Hepatocyte (in vitro differentiated cells): ENCODE results near the gene SPATA20. TPM values are rescaled to one million over a fixed set of nuclear protein-coding genes. Genes with fewer than 3 reads are reported as not detected.

Source experiments
- DNase-seq: peaks from one replicate; pipeline ENCODE4 v3.0.0-alpha.2; 2016; ENCODE audit warnings: low spot score
- H2AFZ ChIP-seq: fragments of 200-600 bp; sonication (generic); 2 replicates; pipeline ENCODE4 v1.6.0; 2016; ENCODE audit warnings: antibody characterized with exemption, mild to moderate bottlenecking
- H3K27ac ChIP-seq: fragments of 200-600 bp; sonication (generic); 2 replicates; pipeline ENCODE4 v1.5.1; 2016; ENCODE audit warnings: mild to moderate bottlenecking
- H3K27me3 ChIP-seq: fragments of 200-600 bp; sonication (generic); 2 replicates; pipeline ENCODE4 v1.6.1; 2016
- H3K36me3 ChIP-seq: fragments of 200-600 bp; sonication (generic); replicated peaks from 2 replicates; pipeline ENCODE4 v1.5.1; 2016; ENCODE audit warnings: low read depth; ENCODE audit not compliant: insufficient read depth
- H3K4me1 ChIP-seq: fragments of 200-600 bp; sonication (generic); 2 replicates; pipeline ENCODE4 v1.5.1; 2016; ENCODE audit warnings: mild to moderate bottlenecking, moderate library complexity; ENCODE audit not compliant: insufficient read depth
- H3K4me2 ChIP-seq: fragments of 200-600 bp; sonication (generic); 2 replicates; pipeline ENCODE4 v1.6.0; 2016
- H3K4me3 ChIP-seq: fragments of 200-600 bp; sonication (generic); 2 replicates; pipeline ENCODE4 v1.5.1; 2016; ENCODE audit warnings: mild to moderate bottlenecking
- H3K79me2 ChIP-seq: fragments of 200-600 bp; sonication (generic); 2 replicates; pipeline ENCODE4 v1.6.0; 2017; ENCODE audit warnings: mild to moderate bottlenecking
- H3K9me2 ChIP-seq: fragments of 200-600 bp; sonication (generic); replicated peaks from 2 replicates; pipeline ENCODE4 v1.6.0; 2017; ENCODE audit warnings: mild to moderate bottlenecking; ENCODE audit not compliant: insufficient read depth
- H3K9me3 ChIP-seq: fragments of 200-600 bp; sonication (generic); 2 replicates; pipeline ENCODE4 v1.5.1; 2016; ENCODE audit warnings: low read depth, mild to moderate bottlenecking
- H4K20me1 ChIP-seq: fragments of 200-600 bp; sonication (generic); 2 replicates; pipeline ENCODE4 v1.6.0; 2016; ENCODE audit warnings: mild to moderate bottlenecking; ENCODE audit not compliant: insufficient read depth, poor library complexity, severe bottlenecking
- CTCF ChIP-seq: fragments of 200-600 bp; sonication (generic); IDR thresholded peaks from 2 replicates; pipeline ENCODE4 v1.5.1; 2016; ENCODE audit warnings: antibody characterized with exemption, mild to moderate bottlenecking; ENCODE audit not compliant: poor library complexity
- EZH2 ChIP-seq: fragments of 200-600 bp; sonication (generic); IDR thresholded peaks from 2 replicates; pipeline ENCODE4 v1.6.1; 2016; ENCODE audit warnings: antibody characterized with exemption, mild to moderate bottlenecking, borderline replicate concordance
- EZH2phosphoT487 ChIP-seq: fragments of 200-600 bp; sonication (generic); IDR thresholded peaks from one replicate; pipeline ENCODE4 v1.6.1; 2018; ENCODE audit warnings: antibody characterized with exemption, mild to moderate bottlenecking, low read depth, moderate library complexity; ENCODE audit not compliant: unreplicated experiment, severe bottlenecking
- WGBS: methylation state at CpG from one replicate; pipeline ENCODE4 v1.1.6; 2016; ENCODE audit warnings: low lambda C conversion rate; ENCODE audit errors: missing lambda C conversion rate; 5-methylcytosine and 5-hydroxymethylcytosine counted together
- polyA plus RNA-seq: library from polyadenylated mRNA; unstranded; fragments of >200 nt; fragmentation: Nextera tagmentation; extraction: Ambion mirVana; gene quantifications from 2 replicates; pipeline ENCODE4 v1.2.1, GENCODE V29; 2016
- total RNA-seq: library from RNA; depleted of rRNA; stranded (reverse); fragments of >200 nt; gene quantifications from 2 replicates; pipeline ENCODE4 v1.2.3, GENCODE V29; 2014

SPATA20 gene
- total and polyA plus RNA-seq, 2 experiments from 2014 or later, result 97.5 to 108 TPM

- DNase-seq, result no peak
- H3K36me3 ChIP-seq, result no peaks in the 10 kb centered on the region
- H3K4me2 ChIP-seq, result no peak overlapping the region
- H3K27ac ChIP-seq, result no peak overlapping the region
- no peaks in the 10 kb centered on the region for H3K9me3 ChIP-seq
- H3K79me2 ChIP-seq, result no peaks in the 10 kb centered on the region
- 98% methylated on average over 20 of the region's 20 CpGs for WGBS
- no peaks in the 10 kb centered on the region for H4K20me1 ChIP-seq
- TF ChIP-seq EZH2 (no peak), EZH2phosphoT487 (no peak), CTCF (no peak)
- H3K4me1 ChIP-seq, result no peaks in the 10 kb centered on the region
- no peaks in the 10 kb centered on the region for H3K9me2 ChIP-seq
- no peak overlapping the region for H3K4me3 ChIP-seq
- no peaks in the 10 kb centered on the region for H3K27me3 ChIP-seq
- no peak overlapping the region for H2AFZ ChIP-seq
These were observed 25.6 kb downstream of the SPATA20 start for GRCh38 chr17:50572541-50572940.

- 90% methylated on average over 12 of the region's 12 CpGs for WGBS
These were observed 27.1 kb downstream of the SPATA20 start for GRCh38 chr17:50573866-50574611.

GRCh38 chr17:50575581-50576210, 28.7 kb downstream of the SPATA20 start:
- H3K27ac ChIP-seq, result no peak overlapping the region
- no peaks in the 10 kb centered on the region for H3K79me2 ChIP-seq
- no peaks in the 10 kb centered on the region for H3K36me3 ChIP-seq
- H3K4me1 ChIP-seq, result no peaks in the 10 kb centered on the region
- no peak for TF ChIP-seq EZH2
- no peak for TF ChIP-seq CTCF
- H4K20me1 ChIP-seq, result no peaks in the 10 kb centered on the region
- DNase-seq, result no peak
- no peak overlapping the region for H2AFZ ChIP-seq
- H3K4me3 ChIP-seq, result no peak overlapping the region
- no peaks in the 10 kb centered on the region for H3K27me3 ChIP-seq
- no peak overlapping the region for H3K4me2 ChIP-seq
- H3K9me2 ChIP-seq, result no peaks in the 10 kb centered on the region
- 92% methylated on average over 23 of the region's 33 CpGs for WGBS
- no peaks in the 10 kb centered on the region for H3K9me3 ChIP-seq

More at GRCh38 chr17:50573866-50574611, 27.1 kb downstream of the SPATA20 start:
- Histone ChIP-seq H3K36me3 (no peaks in the 10 kb centered on the region), H3K4me3 (no peak overlapping the region), H3K79me2 (no peaks in the 10 kb centered on the region), H3K9me2 (no peaks in the 10 kb centered on the region), H4K20me1 (no peaks in the 10 kb centered on the region), H3K27me3 (no peaks in the 10 kb centered on the region), H3K4me1 (no peaks in the 10 kb centered on the region), H2AFZ (no peak overlapping the region), H3K27ac (no peak overlapping the region), H3K9me3 (no peaks in the 10 kb centered on the region), H3K4me2 (no peak overlapping the region)
- DNase-seq, result no peak
- no peak for TF ChIP-seq EZH2phosphoT487
- no peak for TF ChIP-seq EZH2
- TF ChIP-seq CTCF, result no peak
